Hepatocyte (in vitro differentiated cells): ENCODE measurements around the gene HOXD4.

ENCODE experiments used
- CTCF ChIP-seq: fragments of 200-600 bp; sonication (generic); IDR thresholded peaks from 2 replicates; pipeline ENCODE4 v1.5.1; 2016; ENCODE audit warnings: antibody characterized with exemption, mild to moderate bottlenecking; ENCODE audit not compliant: poor library complexity
- EZH2 ChIP-seq: fragments of 200-600 bp; sonication (generic); IDR thresholded peaks from 2 replicates; pipeline ENCODE4 v1.6.1; 2016; ENCODE audit warnings: antibody characterized with exemption, mild to moderate bottlenecking, borderline replicate concordance
- EZH2phosphoT487 ChIP-seq: fragments of 200-600 bp; sonication (generic); IDR thresholded peaks from one replicate; pipeline ENCODE4 v1.6.1; 2018; ENCODE audit warnings: antibody characterized with exemption, mild to moderate bottlenecking, low read depth, moderate library complexity; ENCODE audit not compliant: unreplicated experiment, severe bottlenecking

- TF ChIP-seq CTCF (no peak), EZH2 (no peak), EZH2phosphoT487 (no peak)
Measured at GRCh38 chr2:176133389-176133788, 18.0 kb upstream of the HOXD4 start.
